BE2C (cell line): ENCODE data around the gene PHACTR1.
A peak's percentile ranks its signal among the peaks of the same experiment; 100 is the strongest.

Experiments
- DNase-seq: peaks from one replicate; pipeline ENCODE4 v3.0.0-alpha.2; 2020
- H3K27me3 ChIP-seq: fragments of 250-450 bp; sonication (Bioruptor Pico); 2 replicates; pipeline ENCODE4 v1.5.1; 2020; ENCODE audit warnings: mild to moderate bottlenecking
- H3K36me3 ChIP-seq: fragments of 250-450 bp; sonication (Bioruptor Pico); 2 replicates; pipeline ENCODE4 v1.5.1; 2020; ENCODE audit warnings: mild to moderate bottlenecking
- H3K4me1 ChIP-seq: fragments of 250-450 bp; sonication (Bioruptor Pico); 2 replicates; pipeline ENCODE4 v1.5.1; 2020
- H3K4me3 ChIP-seq: 2 replicates; pipeline ENCODE4 v1.5.1; 2011; ENCODE audit warnings: low read depth, low read length
- H3K9me3 ChIP-seq: fragments of 250-450 bp; sonication (Bioruptor Pico); 2 replicates; pipeline ENCODE4 v1.5.1; 2020
- TF ChIP-seq, protein P1 (sequence below): IDR thresholded peaks from 2 replicates; pipeline ENCODE4 v1.5.1; 2012; ENCODE audit warnings: mild to moderate bottlenecking, low read depth, low read length

Gene PHACTR1

GRCh38 chr6:12886961-12887775 lies 170.6 kb downstream of the PHACTR1 start:
- no peak overlapping the region for H3K4me3 ChIP-seq
- TF ChIP-seq, protein P1, sequence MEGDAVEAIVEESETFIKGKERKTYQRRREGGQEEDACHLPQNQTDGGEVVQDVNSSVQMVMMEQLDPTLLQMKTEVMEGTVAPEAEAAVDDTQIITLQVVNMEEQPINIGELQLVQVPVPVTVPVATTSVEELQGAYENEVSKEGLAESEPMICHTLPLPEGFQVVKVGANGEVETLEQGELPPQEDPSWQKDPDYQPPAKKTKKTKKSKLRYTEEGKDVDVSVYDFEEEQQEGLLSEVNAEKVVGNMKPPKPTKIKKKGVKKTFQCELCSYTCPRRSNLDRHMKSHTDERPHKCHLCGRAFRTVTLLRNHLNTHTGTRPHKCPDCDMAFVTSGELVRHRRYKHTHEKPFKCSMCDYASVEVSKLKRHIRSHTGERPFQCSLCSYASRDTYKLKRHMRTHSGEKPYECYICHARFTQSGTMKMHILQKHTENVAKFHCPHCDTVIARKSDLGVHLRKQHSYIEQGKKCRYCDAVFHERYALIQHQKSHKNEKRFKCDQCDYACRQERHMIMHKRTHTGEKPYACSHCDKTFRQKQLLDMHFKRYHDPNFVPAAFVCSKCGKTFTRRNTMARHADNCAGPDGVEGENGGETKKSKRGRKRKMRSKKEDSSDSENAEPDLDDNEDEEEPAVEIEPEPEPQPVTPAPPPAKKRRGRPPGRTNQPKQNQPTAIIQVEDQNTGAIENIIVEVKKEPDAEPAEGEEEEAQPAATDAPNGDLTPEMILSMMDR: no peak
- no peak for DNase-seq

GRCh38 chr6:12890171-12890790 lies 173.7 kb downstream of the PHACTR1 start:
- H3K27me3 ChIP-seq: no peaks in the 10 kb centered on the region
- H3K9me3 ChIP-seq: no peaks in the 10 kb centered on the region
- peak; percentile 20 for DNase-seq
- no peaks in the 10 kb centered on the region for H3K4me1 ChIP-seq
- TF ChIP-seq, protein P1: peak; percentile 68
- H3K4me3 ChIP-seq: no peak overlapping the region
- H3K36me3 ChIP-seq: no peaks in the 10 kb centered on the region

More at GRCh38 chr6:12886961-12887775, 170.6 kb downstream of the PHACTR1 start:
- Histone ChIP-seq H3K27me3 (no peaks in the 10 kb centered on the region), H3K36me3 (no peaks in the 10 kb centered on the region), H3K9me3 (no peaks in the 10 kb centered on the region), H3K4me1 (no peaks in the 10 kb centered on the region)

DNA sequence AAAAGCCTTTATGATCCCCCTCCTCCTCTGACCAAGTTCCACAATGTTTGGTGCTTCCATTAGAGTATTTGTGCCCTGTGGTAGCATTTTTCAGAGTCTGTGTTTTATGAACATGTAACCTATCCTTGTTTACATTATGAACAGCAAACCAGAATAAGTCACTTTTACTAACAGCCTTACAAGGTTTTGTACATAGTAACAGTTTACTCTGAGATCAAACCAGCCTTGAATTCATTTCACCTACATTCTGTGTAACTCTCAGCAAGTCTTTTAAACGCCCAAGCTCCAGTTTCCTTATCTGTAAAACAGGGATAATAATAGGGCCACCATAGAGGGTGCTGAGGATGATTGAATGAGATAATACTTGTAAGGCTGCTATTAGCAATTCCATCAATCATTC lies 175.0 kb downstream of the PHACTR1 start:
- no peaks in the 10 kb centered on the region for H3K4me1 ChIP-seq
- no peaks in the 10 kb centered on the region for H3K36me3 ChIP-seq
- TF ChIP-seq, protein P1: no peak
- H3K27me3 ChIP-seq: no peaks in the 10 kb centered on the region
- H3K9me3 ChIP-seq: no peaks in the 10 kb centered on the region
- DNase-seq: no peak
- H3K4me3 ChIP-seq: no peak overlapping the region

DNA sequence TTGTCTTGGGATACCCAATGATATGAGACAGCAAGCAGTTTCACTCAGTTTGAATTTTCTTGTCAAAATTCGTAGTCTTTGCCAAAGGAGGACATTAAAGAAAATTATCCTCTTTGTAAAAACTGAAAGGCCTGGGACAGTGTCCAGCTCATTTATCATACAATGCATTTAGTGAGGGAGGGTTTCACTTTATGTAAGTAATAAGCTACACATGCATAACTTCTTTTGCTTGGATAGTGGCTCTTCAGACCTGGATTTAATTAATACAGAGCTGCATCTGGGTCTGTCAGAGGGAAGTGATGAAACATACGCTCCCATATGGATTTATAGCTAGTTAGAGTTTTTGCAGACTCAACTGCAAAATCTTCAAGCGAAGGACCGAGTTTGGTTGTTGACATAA lies 175.6 kb downstream of the PHACTR1 start:
- Histone ChIP-seq H3K9me3 (no peaks in the 10 kb centered on the region), H3K36me3 (no peaks in the 10 kb centered on the region), H3K4me3 (no peak overlapping the region), H3K27me3 (no peaks in the 10 kb centered on the region), H3K4me1 (no peaks in the 10 kb centered on the region)
- TF ChIP-seq, protein P1: no peak
- DNase-seq: no peak

DNA sequence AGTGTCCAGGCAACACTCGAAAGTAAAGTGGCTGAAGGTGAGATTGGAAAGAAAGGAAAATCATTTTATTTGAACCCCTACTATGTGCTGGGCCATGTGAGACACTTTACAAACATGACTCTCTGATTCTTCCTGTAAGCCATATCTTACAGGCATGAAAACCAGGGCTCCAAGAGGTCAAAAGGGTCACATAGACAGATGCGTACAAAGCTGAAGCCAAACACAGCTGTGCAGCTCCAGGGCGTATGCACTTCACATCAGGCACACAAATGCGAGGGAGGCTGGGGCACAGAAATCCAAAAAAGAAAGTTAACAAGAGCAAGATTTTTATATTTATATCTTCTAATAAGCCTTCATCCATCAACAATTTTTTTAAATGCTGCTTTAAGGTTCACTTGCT lies 176.5 kb downstream of the PHACTR1 start:
- Histone ChIP-seq H3K4me3 (no peak overlapping the region), H3K27me3 (no peaks in the 10 kb centered on the region), H3K36me3 (no peaks in the 10 kb centered on the region), H3K4me1 (no peaks in the 10 kb centered on the region), H3K9me3 (no peaks in the 10 kb centered on the region)
- no peak for DNase-seq
- TF ChIP-seq, protein P1: no peak

GRCh38 chr6:12895721-12896120 lies 179.2 kb downstream of the PHACTR1 start:
- Histone ChIP-seq H3K9me3 (no peaks in the 10 kb centered on the region), H3K4me1 (no peaks in the 10 kb centered on the region), H3K27me3 (no peaks in the 10 kb centered on the region), H3K36me3 (no peaks in the 10 kb centered on the region), H3K4me3 (no peak overlapping the region)
- no peak for DNase-seq
- TF ChIP-seq, protein P1: no peak
